ENCODE data around the gene PGM5.

The PGM5 gene

GRCh38 chr9:68541568-68541967, 185.2 kb downstream of the PGM5 start:
- no peak for DNase-seq

GRCh38 chr9:68545033-68545705, 188.8 kb downstream of the PGM5 start:
- DNase-seq: no peak

- DNase-seq: no peak
These were observed 190.4 kb downstream of the PGM5 start for GRCh38 chr9:68546596-68547390.

- no peak for DNase-seq
These were observed 191.0 kb downstream of the PGM5 start for GRCh38 chr9:68547417-68547816.

GRCh38 chr9:68548241-68548640, 191.8 kb downstream of the PGM5 start:
- DNase-seq: no peak

- DNase-seq: no peak
These were observed 194.8 kb downstream of the PGM5 start for GRCh38 chr9:68551191-68551590.

- DNase-seq: no peak
These were observed 196.5 kb downstream of the PGM5 start for GRCh38 chr9:68552700-68553476.

GRCh38 chr9:68555437-68556150, 199.2 kb downstream of the PGM5 start:
- DNase-seq: no peak

GRCh38 chr9:68558545-68558944, 202.1 kb downstream of the PGM5 start:
- DNase-seq: no peak

GRCh38 chr9:68560071-68560844, 203.8 kb downstream of the PGM5 start:
- no peak for DNase-seq

GRCh38 chr9:68562461-68562860, 206.1 kb downstream of the PGM5 start:
- DNase-seq: no peak

- no peak for DNase-seq
These were observed 211.2 kb downstream of the PGM5 start for GRCh38 chr9:68567565-68567964.

- no peak for DNase-seq
These were observed 217.7 kb downstream of the PGM5 start for GRCh38 chr9:68574150-68574549.

GRCh38 chr9:68575817-68576216, 219.4 kb downstream of the PGM5 start:
- DNase-seq: no peak

- no peak for DNase-seq
These were observed 221.6 kb downstream of the PGM5 start for GRCh38 chr9:68577774-68578591.
